Non-pigmented ciliary epithelial cell (primary cell): ENCODE measurements around the gene PDCD5.
"Not testable (repeated sequence)": the region's sequence is repeated elsewhere in the genome, so short reads cannot be mapped to it uniquely, and the experiment has no call there.

Experiments
- DNase-seq: peaks from one replicate; pipeline ENCODE4 v3.0.0-alpha.2; 2010; ENCODE audit warnings: low read depth

PDCD5 gene, protein sequence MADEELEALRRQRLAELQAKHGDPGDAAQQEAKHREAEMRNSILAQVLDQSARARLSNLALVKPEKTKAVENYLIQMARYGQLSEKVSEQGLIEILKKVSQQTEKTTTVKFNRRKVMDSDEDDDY

DNA sequence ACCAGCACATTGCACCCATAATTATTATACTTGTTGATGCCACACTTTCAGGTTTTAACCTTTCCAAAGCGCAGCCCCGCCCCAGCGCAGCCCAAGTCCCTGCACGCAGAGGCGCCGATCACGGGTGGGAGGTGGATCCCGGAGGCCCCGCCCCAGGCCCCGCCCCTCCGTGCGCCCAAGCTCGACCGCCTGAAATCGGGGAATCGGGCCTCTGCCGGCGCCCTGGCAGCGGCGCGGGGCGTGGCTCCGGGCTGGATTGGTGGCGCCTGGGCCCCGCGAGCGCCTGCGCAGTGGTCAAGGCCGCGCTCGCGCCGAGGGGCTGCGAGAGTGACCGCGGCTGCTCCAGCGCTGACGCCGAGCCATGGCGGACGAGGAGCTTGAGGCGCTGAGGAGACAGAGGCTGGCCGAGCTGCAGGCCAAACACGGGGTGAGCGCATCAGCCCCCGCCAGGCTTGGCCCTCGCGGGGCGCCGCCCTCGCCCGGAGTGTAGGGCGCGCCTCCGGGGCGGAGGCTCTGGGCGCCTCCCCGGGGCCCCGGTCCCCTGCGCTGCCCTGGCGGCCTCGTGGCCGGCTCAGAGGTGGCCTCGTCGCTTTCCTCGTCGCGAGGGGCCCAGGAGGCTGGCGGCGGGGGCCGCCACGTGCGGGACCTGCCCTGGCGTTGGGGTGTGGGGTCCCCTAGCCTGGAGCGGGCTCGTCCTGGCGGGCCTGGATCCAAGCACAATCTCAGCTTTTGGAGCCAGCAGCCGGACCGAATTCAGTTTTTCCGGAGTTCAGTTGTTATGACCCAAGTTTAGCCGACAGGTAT, at the start of gene PDCD5:
TSS of gene PDCD5 (plus strand) at position 290 of the 804 bp plus-strand sequence. CDS start at position 362, 72 bp downstream.
- peak; percentile 43 for DNase-seq

DNA sequence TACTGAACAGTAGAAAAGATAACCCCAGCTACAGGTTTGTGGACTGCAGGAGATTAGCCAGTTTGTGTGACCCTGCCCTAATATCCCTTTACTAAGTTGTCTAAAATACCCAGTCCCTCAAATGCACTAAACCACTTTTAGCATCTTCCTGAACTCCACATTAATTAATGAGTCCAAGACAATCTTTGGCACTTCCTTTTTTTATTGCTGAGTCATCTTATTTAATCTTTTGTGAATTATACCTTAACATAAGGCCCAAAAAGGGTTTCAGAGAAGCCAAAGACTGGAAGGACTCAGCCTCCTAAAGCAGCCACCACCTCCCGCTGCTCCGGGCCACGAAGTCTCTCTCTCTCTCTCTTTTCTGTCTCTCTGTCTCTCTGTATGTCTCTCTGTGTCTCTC, 48.8 kb upstream of the PDCD5 start:
- DNase-seq = no peak

DNA sequence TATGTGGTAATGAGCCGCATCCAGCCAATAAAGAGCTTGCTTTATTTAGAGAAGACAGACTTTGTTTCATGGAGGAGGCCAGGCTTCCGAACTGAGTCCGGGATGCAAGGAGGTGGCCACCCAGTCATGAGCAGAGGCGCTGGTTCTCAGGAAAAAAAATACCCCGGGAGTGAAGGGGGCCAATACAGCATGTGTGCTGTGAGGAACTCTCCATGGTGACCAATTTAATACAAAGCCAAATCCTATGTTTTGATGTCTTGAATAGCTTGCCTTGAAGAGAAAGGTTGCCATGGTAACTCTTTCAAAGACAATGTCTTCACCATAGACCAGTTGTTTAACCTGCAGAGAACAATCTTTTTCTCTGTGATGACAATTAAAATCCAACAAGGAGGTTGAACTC, 43.4 kb upstream of the PDCD5 start:
- no peak for DNase-seq

DNA sequence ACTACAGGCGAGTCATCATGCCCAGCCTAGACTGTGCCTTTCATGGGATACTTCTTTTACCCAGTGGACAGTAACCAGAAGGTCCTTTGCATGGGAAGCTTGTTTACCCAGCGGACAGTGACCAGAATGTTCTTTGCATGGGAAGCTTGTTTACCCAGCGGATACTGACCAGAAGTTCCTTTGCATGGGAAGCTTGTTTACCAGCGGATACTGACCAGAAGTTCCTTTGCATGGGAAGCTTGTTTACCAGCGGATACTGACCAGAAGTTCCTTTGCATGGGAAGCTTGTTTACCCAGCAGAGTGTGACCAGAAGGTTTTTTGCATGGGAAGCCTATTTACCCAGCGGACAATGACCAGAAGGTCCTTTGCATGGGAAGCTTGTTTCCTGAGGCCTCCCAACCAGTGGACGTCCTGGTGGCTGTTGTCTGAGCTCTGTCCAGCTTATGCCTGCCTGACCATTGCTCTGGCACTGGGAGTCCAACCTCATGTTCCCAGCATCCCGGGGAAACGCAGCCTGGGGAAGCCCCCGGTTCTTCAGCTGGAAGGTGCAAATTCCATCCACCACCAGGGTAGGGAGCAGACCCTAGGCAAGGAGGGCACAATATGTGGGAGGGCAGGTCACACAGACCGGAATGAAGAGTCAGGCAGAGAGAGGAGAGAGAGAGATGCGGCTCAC, 41.6 kb upstream of the PDCD5 start:
- no peak for DNase-seq

GRCh38 chr19:32540621-32541020, 40.4 kb upstream of the PDCD5 start:
- no peak for DNase-seq

GRCh38 chr19:32541376-32541775, 39.6 kb upstream of the PDCD5 start:
- DNase-seq = not testable (repeated sequence)

DNA sequence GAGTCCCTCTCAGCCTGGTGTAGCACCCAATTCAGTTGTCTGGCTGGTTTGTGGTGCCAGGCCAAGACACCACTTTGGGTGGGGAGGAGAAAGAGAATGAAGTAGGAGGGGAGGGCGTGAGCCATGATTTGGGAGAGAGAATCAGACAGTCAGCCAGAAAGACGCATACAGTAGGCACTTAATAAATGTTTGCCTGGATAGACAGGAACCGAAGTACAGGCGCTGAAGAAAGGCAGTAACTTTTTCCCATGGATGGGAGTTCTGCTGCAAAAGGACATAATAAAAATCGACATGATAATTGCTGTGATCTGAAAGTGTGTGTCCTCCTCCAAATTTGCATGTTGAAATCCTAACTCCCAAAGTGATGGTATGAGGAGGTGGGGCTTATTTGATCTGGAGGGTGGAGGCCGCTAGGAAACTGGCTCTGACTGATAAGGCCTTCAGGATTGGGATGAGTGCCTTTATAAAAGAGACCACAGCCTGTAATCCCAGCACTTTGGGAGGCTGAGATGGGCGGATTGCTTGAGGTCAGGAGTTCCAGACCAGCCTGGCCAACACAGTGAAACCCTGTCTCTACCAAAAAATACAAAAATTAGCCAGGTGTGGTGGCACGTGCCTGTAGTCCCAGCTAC, 38.4 kb upstream of the PDCD5 start:
- no peak for DNase-seq

- peak; percentile 8 for DNase-seq
Observed at GRCh38 chr19:32543115-32543900, 37.7 kb upstream of the PDCD5 start.

DNA sequence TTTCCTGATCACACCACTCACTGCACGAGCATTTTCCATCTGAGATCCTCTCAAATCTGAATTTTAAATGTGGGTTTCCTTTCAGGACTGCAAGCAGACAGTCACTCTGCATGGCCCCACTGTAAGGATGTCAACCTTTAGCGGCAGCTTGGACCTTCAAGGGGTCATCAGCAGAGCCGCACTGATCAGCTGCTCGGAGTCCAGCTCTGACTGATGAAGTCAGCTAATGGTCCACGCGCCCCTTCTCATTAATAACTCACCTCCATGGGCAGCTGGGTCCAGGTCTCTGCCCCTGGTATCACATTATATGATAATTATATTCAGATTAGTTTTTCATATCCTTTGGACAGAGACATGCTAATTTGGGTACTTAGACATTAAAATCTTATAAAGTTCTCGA, 36.1 kb upstream of the PDCD5 start:
- no peak for DNase-seq

GRCh38 chr19:32550666-32551065, 30.3 kb upstream of the PDCD5 start:
- no peak for DNase-seq

DNA sequence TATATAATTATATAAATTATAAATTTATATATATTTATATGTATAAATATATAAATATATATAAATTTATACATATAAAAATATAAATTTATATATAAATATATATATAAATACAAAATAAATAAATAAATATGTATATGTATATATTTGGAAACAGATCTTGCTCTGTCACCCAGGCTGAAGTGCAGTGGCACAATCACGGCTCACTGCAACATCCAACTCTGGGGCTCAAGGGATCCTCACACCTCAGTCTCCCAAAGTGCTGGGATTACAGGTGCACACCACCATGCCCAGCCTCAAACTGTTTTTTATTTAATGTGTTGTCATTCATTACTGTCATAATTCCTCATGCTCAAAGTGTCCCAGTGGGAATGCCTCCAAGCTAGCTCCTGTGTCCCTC, 25.2 kb upstream of the PDCD5 start:
- DNase-seq = no peak

GRCh38 chr19:32558607-32559228, 22.3 kb upstream of the PDCD5 start:
- DNase-seq = no peak

GRCh38 chr19:32563761-32564160, 17.2 kb upstream of the PDCD5 start:
- DNase-seq = no peak

DNA sequence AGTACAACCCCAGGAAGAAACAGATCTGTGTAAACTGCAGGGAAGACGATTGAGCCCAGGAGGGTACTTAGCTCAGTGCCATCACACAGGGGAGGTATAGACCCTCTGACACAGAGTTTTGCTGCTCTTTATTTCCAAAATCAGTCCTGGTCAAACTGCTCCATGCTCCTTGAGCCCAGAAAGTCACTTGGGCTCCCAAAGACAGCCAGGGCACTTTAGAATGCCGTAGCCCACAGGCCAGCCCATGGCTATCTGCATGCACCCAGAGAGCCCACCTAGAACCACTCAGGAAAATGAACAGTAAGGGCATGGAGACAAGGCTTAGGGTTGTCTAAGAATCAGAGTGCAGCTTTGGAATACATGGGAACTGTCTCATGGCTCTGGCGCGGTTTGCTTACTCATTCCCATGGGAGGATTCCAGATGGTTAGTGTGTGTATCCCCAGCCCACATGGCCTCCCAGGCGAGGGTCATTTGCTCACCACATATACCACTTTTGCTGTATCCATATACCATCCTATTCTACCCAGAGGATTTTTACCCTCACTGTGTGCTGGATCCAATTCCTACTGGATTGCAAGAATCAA, 14.7 kb upstream of the PDCD5 start:
- DNase-seq = no peak

DNA sequence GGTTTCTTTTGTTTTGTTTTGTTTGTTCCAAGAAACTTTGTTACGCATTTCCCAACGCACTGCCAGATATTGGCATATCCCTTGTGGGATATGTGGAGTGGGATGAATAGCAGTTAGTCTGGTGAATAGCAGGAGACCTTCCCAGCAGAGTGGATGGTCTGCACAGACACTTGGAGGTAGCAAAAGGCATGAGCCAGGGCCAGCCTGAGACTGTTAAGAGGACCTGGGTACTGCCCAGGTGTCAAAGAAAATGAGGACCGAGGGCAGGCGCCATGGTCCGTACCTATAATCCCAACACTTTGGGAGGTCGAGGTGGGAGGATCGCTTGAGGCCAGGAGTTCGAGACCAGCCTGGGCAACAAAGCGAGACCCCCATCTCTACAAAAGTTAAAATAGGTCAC, 13.5 kb upstream of the PDCD5 start:
- DNase-seq = no peak

DNA sequence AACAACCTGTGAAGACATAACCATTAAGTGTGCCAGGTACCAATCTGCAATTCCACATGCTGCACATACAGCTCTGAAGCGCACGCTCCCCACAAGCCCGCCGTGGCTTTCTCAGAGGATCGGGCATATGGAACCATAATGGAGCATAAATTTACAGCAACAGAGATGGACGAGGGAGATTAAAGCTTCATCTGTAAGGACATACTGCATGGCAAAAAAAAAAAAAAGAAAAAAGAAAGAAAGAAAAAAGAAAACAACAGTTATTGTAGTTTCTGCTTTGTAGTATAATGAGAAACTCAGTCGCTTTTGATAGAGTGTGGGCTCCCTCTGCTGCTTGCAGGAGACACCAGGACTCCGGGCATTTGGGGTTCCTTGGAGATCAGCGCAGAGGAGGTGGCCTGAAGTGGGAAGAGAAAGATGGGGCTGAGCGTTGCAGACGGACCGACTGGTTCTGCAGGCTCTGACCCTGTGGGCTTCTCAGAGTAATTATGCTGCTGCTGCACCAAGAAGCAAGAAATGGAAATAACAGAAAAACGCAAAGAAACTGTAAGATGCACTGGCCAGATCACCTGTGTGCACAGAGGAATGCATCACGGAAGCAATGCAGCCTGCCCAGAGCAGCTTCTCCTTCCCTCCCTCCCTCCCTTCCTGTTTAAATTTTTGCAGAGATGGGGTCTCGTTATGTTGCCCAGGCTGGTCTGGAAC, 10.8 kb upstream of the PDCD5 start:
- DNase-seq = peak; percentile 13

DNA sequence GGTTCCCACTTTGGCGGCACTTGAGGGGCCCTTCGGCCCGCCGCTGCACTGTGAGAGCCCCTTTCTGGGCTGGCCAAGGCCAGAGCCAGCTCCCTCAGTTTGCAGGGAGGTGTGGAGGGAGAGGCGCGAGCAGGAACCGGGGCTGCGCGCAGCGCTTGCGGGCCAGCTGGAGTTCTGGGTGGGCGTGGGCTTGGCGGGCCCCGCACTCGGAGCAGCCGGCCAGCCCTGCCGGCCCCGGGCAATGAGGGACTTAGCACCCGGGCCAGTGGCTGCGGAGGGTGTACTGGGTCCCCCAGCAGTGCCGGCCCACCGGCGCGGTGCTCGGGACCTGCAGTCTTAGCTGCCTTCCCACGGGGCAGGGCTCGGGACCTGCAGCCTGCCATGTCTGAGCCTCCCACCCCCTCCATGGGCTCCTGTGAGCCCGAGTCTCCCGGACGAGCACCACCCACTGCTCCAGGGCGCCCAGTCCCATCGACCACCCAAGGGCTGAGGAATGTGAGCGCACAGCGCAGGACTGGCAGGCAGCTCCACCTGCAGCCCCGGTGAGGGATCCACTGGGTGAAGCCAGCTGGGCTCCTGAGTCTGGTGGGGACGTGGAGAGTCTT, 9.4 kb upstream of the PDCD5 start:
- not testable (repeated sequence) for DNase-seq

DNA sequence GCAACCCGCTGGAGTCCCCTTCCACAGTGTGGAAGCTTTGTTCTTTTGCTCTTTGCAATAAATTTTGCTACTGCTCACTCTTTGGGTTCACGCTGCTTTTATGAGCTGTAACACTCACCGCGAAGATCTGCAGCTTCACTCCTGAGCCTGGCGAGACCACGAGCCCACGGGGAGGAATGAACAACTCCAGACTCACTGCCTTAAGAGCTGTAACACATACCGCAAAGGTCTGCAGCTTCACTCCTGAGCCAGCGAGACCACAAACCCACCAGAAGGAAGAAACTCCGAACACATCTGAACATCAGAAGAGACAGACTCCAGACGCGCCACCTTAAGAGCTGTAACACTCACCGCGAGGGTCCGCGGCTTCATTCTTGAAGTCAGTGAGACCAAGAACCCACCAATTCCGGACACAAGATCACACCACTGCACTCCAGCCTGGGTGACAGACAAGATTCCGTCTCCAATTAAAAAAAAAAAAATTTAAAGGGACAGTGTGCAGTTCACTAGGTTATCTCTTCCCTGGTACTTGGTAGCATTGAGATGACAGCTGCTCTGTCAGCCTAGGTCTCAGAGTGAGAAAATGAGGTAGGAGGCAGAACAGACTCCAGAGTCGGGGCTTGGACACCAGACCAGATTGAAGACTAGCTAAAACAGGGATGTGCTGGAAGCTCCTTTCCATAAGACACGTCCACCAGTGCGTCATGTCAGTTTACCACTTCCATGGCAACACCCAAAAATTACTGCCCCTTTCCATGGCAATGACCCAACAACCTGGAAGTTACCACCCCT, 8.1 kb upstream of the PDCD5 start:
- DNase-seq = not testable (repeated sequence)

DNA sequence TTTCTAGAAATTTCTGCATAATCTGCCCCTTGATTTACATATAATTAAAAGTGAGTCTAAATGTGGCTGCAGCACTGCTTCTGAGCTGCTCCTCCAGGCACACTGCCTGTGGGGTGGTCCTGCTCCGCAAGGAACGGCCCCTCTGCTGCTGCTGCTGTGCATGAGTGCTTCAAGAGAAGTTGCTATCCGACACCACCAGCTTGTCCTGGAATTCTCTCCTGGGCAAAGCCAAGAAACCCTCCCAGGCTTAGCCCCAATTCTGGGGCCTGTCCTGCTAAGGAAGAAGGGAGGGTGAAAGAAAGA, 7.5 kb upstream of the PDCD5 start:
- DNase-seq = no peak
